ENCODE results near the gene PCGF3. TPM values are rescaled to one million over a fixed set of nuclear protein-coding genes. Genes with fewer than 3 reads are reported as not detected.

PCGF3 gene
- total and polyA plus RNA-seq, 3 experiments from 2014 or later: 4.8 to 26.1 (median 24.7) TPM

- H3K27me3 ChIP-seq (ENCODE audit: insufficient read depth, low read length, poor library complexity, severe bottlenecking): no peaks in the 10 kb centered on the region
- ChIA-PET CTCF (no interaction called here), POLR2A (no interaction called here)
- Mint-ChIP-seq H3K27ac (no peak overlapping the region), H3K36me3 (peaks cover 0 to 4% (median 0%) of the 10 kb centered on the region in 3 donors), H3K4me3 (peak overlapping the region in 1 of 7 donors; percentile 83), H3K9me3 (no peaks in the 10 kb centered on the region), H3K27me3 (no peaks in the 10 kb centered on the region), H3K4me1 (peaks cover under 1 to 29% (median 6%) of the 10 kb centered on the region in 3 donors)
- H3K4me3 ChIP-seq (ENCODE audit: low read length): no peak overlapping the region
- H3K36me3 ChIP-seq (ENCODE audit: insufficient read depth, low read length): no peaks in the 10 kb centered on the region
- no peak for DNase-seq
- no peaks in the 10 kb centered on the region for H3K9me3 ChIP-seq (ENCODE audit: low read length)
- H3K27ac ChIP-seq (ENCODE audit: low read depth, low read length): no peak overlapping the region
- H3K4me1 ChIP-seq (ENCODE audit: insufficient read depth, low read length): peaks cover 10% of the 10 kb centered on the region
Measured at GRCh38 chr4:678331-679103, 27.1 kb upstream of the PCGF3 start.

- Histone ChIP-seq H3K27me3 (ENCODE audit: insufficient read depth, low read length, poor library complexity, severe bottlenecking) (no peaks in the 10 kb centered on the region), H3K36me3 (ENCODE audit: insufficient read depth, low read length) (no peaks in the 10 kb centered on the region), H3K27ac (ENCODE audit: low read depth, low read length) (no peak overlapping the region), H3K9me3 (ENCODE audit: low read length) (no peaks in the 10 kb centered on the region), H3K4me1 (ENCODE audit: insufficient read depth, low read length) (peaks cover 9% of the 10 kb centered on the region), H3K4me3 (ENCODE audit: low read length) (no peak overlapping the region)
- DNase-seq: no peak
- Mint-ChIP-seq H3K36me3 (peaks cover 0 to 2% (median 0%) of the 10 kb centered on the region in 3 donors), H3K4me3 (no peak overlapping the region), H3K27me3 (no peaks in the 10 kb centered on the region), H3K27ac (no peak overlapping the region), H3K9me3 (no peaks in the 10 kb centered on the region), H3K4me1 (peaks cover 0 to 30% (median 6%) of the 10 kb centered on the region in 3 donors)
- ChIA-PET CTCF (no interaction called here), POLR2A (no interaction called here)
Measured at GRCh38 chr4:679104-679481, 26.5 kb upstream of the PCGF3 start.

GRCh38 chr4:679629-680028 lies 26.0 kb upstream of the PCGF3 start:
- Mint-ChIP-seq H3K36me3 (no peaks in the 10 kb centered on the region), H3K27ac (peak overlapping the region in 2 of 8 donors; percentile 17 to 38), H3K4me1 (peaks cover 0 to 28% (median 5%) of the 10 kb centered on the region in 3 donors), H3K4me3 (peak overlapping the region in 1 of 7 donors; percentile 36), H3K9me3 (no peaks in the 10 kb centered on the region), H3K27me3 (no peaks in the 10 kb centered on the region)
- no peak for DNase-seq
- CTCF ChIA-PET: no interaction called here
- Histone ChIP-seq H3K27me3 (ENCODE audit: insufficient read depth, low read length, poor library complexity, severe bottlenecking) (no peaks in the 10 kb centered on the region), H3K4me1 (ENCODE audit: insufficient read depth, low read length) (peaks cover 9% of the 10 kb centered on the region), H3K36me3 (ENCODE audit: insufficient read depth, low read length) (no peaks in the 10 kb centered on the region), H3K4me3 (ENCODE audit: low read length) (no peak overlapping the region), H3K27ac (ENCODE audit: low read depth, low read length) (no peak overlapping the region), H3K9me3 (ENCODE audit: low read length) (no peaks in the 10 kb centered on the region)
- POLR2A ChIA-PET: no interaction called here

- Histone ChIP-seq H3K9me3 (ENCODE audit: low read length) (no peaks in the 10 kb centered on the region), H3K4me1 (ENCODE audit: insufficient read depth, low read length) (peaks cover 5% of the 10 kb centered on the region), H3K27me3 (ENCODE audit: insufficient read depth, low read length, poor library complexity, severe bottlenecking) (no peaks in the 10 kb centered on the region), H3K36me3 (ENCODE audit: insufficient read depth, low read length) (no peaks in the 10 kb centered on the region), H3K4me3 (ENCODE audit: low read length) (no peak overlapping the region), H3K27ac (ENCODE audit: low read depth, low read length) (no peak overlapping the region)
- ChIA-PET CTCF (no interaction called here), POLR2A (interaction anchor here (1.3 kb wide), 1 partner anchor 16 kb away, joined by 4 read pairs; no protein-coding TSS in a partner anchor)
- peak overlapping the region in 6 of 7 donors; percentile 62 to 88 (median 69) for H3K4me3 Mint-ChIP-seq
- peak overlapping the region in 3 of 8 donors; percentile 77 to 84 (median 81) for H3K27ac Mint-ChIP-seq
- H3K36me3 Mint-ChIP-seq: no peaks in the 10 kb centered on the region
- peaks cover 0 to 2% of the 10 kb centered on the region in 2 donors for H3K27me3 Mint-ChIP-seq
- H3K4me1 Mint-ChIP-seq: peaks cover 0 to 30% (median 7%) of the 10 kb centered on the region in 3 donors
- no peaks in the 10 kb centered on the region for H3K9me3 Mint-ChIP-seq
- no peak for DNase-seq
Measured at GRCh38 chr4:680091-680490, 25.5 kb upstream of the PCGF3 start.

GRCh38 chr4:680551-680927 lies 25.1 kb upstream of the PCGF3 start:
- Histone ChIP-seq H3K36me3 (ENCODE audit: insufficient read depth, low read length) (no peaks in the 10 kb centered on the region), H3K4me1 (ENCODE audit: insufficient read depth, low read length) (peaks cover under 1% of the 10 kb centered on the region), H3K27ac (ENCODE audit: low read depth, low read length) (no peak overlapping the region), H3K4me3 (ENCODE audit: low read length) (peak overlapping the region; percentile 41), H3K27me3 (ENCODE audit: insufficient read depth, low read length, poor library complexity, severe bottlenecking) (no peaks in the 10 kb centered on the region), H3K9me3 (ENCODE audit: low read length) (no peaks in the 10 kb centered on the region)
- peak in 1 of 5 donors; percentile 42 for DNase-seq
- Mint-ChIP-seq H3K36me3 (no peaks in the 10 kb centered on the region), H3K27me3 (peaks cover under 1 to 6% of the 10 kb centered on the region in 2 donors), H3K9me3 (no peaks in the 10 kb centered on the region), H3K4me3 (peak overlapping the region; percentile 61 to 88 (median 66)), H3K27ac (peak overlapping the region in 6 of 8 donors; percentile 77 to 84 (median 82)), H3K4me1 (peaks cover 0 to 28% (median 6%) of the 10 kb centered on the region in 3 donors)
- CTCF ChIA-PET: no interaction called here
- POLR2A ChIA-PET: interaction anchor here (1.3 kb wide), 1 partner anchor 16 kb away, joined by 4 read pairs; no protein-coding TSS in a partner anchor

GRCh38 chr4:680928-681645 lies 24.5 kb upstream of the PCGF3 start:
- H3K4me1 Mint-ChIP-seq: peaks cover 0 to 27% (median 6%) of the 10 kb centered on the region in 3 donors
- CTCF ChIA-PET: no interaction called here

GRCh38 chr4:681736-682451 lies 23.7 kb upstream of the PCGF3 start:
- ChIA-PET CTCF (no interaction called here), POLR2A (no interaction called here)

More at GRCh38 chr4:680928-681645, 24.5 kb upstream of the PCGF3 start:
- H3K9me3 Mint-ChIP-seq: no peaks in the 10 kb centered on the region
- H3K4me3 Mint-ChIP-seq: peak overlapping the region; percentile 61 to 88 (median 66)
- H3K9me3 ChIP-seq (ENCODE audit: low read length): no peaks in the 10 kb centered on the region
- peaks cover 2 to 7% of the 10 kb centered on the region in 2 donors for H3K27me3 Mint-ChIP-seq
- H3K27ac ChIP-seq (ENCODE audit: low read depth, low read length): no peak overlapping the region
- no peaks in the 10 kb centered on the region for H3K36me3 ChIP-seq (ENCODE audit: insufficient read depth, low read length)
- no peaks in the 10 kb centered on the region for H3K27me3 ChIP-seq (ENCODE audit: insufficient read depth, low read length, poor library complexity, severe bottlenecking)
- peak; percentile 32 to 77 (median 53) for DNase-seq
- H3K4me3 ChIP-seq (ENCODE audit: low read length): peak overlapping the region; percentile 41
- peak overlapping the region in 6 of 8 donors; percentile 77 to 84 (median 82) for H3K27ac Mint-ChIP-seq
- no peaks in the 10 kb centered on the region for H3K36me3 Mint-ChIP-seq
- POLR2A ChIA-PET: interaction anchor here (1.3 kb wide), 1 partner anchor 17 kb away, joined by 4 read pairs; no protein-coding TSS in a partner anchor
- H3K4me1 ChIP-seq (ENCODE audit: insufficient read depth, low read length): no peaks in the 10 kb centered on the region

More at GRCh38 chr4:681736-682451, 23.7 kb upstream of the PCGF3 start:
- Mint-ChIP-seq H3K4me1 (peaks cover 0 to 27% (median 6%) of the 10 kb centered on the region in 3 donors), H3K27me3 (peaks cover 2 to 7% of the 10 kb centered on the region in 2 donors), H3K4me3 (peak overlapping the region in 4 of 7 donors; percentile 22 to 49 (median 32)), H3K27ac (peak overlapping the region in 1 of 8 donors; percentile 50), H3K9me3 (no peaks in the 10 kb centered on the region), H3K36me3 (no peaks in the 10 kb centered on the region)
- H3K27ac ChIP-seq (ENCODE audit: low read depth, low read length): no peak overlapping the region
- no peak overlapping the region for H3K4me3 ChIP-seq (ENCODE audit: low read length)
- H3K4me1 ChIP-seq (ENCODE audit: insufficient read depth, low read length): no peaks in the 10 kb centered on the region
- H3K9me3 ChIP-seq (ENCODE audit: low read length): no peaks in the 10 kb centered on the region
- peak in 4 of 5 donors; percentile 37 to 74 (median 58) for DNase-seq
- H3K36me3 ChIP-seq (ENCODE audit: insufficient read depth, low read length): no peaks in the 10 kb centered on the region
- no peaks in the 10 kb centered on the region for H3K27me3 ChIP-seq (ENCODE audit: insufficient read depth, low read length, poor library complexity, severe bottlenecking)

All from CD8-positive, alpha-beta memory T cell (primary cell).